GM10266 (cell line): ENCODE results near the gene MSI2.

Experiments used
- DNase-seq: peaks from one replicate; pipeline ENCODE4 v3.0.0; 2012; ENCODE audit errors: extremely low spot score
- TF ChIP-seq, protein P1 (sequence below): IDR thresholded peaks from 2 replicates; pipeline ENCODE4 v1.5.1; 2012; ENCODE audit warnings: mild to moderate bottlenecking, low read depth; ENCODE audit not compliant: control insufficient read depth, insufficient read depth; ENCODE audit errors: missing control alignments

MSI2 gene

GRCh38 chr17:57256708-57257112 lies 387 bp downstream of the MSI2 start:
- TF ChIP-seq, protein P1, sequence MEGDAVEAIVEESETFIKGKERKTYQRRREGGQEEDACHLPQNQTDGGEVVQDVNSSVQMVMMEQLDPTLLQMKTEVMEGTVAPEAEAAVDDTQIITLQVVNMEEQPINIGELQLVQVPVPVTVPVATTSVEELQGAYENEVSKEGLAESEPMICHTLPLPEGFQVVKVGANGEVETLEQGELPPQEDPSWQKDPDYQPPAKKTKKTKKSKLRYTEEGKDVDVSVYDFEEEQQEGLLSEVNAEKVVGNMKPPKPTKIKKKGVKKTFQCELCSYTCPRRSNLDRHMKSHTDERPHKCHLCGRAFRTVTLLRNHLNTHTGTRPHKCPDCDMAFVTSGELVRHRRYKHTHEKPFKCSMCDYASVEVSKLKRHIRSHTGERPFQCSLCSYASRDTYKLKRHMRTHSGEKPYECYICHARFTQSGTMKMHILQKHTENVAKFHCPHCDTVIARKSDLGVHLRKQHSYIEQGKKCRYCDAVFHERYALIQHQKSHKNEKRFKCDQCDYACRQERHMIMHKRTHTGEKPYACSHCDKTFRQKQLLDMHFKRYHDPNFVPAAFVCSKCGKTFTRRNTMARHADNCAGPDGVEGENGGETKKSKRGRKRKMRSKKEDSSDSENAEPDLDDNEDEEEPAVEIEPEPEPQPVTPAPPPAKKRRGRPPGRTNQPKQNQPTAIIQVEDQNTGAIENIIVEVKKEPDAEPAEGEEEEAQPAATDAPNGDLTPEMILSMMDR: no peak
- no peak for DNase-seq

DNA sequence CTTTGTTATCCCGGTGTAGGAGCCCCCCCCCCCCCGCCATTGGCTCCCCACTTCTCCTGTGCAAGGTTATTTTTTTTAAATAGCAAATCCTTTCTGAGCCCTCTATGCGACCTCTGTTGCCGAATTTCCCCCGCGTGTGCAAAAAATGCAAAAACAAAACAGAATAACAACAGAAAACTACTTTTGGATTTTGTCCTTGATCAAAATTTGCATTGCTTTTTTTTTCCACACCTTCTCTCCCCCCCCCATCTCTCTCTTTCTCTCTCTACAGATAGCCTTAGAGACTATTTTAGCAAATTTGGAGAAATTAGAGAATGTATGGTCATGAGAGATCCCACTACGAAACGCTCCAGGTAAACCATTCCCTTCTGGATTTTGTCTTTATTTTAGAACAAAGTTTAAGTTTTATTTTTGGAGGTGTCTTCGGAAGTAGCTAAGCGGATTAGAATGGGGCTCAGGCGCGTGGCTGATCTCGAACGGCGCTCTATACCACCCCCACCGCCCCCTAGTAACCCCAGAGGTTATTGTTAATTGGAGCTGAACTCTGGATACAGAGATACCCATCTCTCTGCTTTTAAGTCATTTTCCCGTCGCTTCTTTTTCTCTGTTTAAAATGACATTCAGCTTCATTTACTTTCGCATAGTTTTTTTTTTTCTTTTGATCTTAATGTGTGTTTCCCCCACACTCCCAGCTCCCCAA lies 1.0 kb downstream of the MSI2 start:
- no peak for DNase-seq
- TF ChIP-seq, protein P1: no peak

- TF ChIP-seq, protein P1: no peak
- DNase-seq: no peak
Observed at GRCh38 chr17:57257895-57258851, 1.9 kb downstream of the MSI2 start.

GRCh38 chr17:57259306-57259705 lies 3.0 kb downstream of the MSI2 start:
- TF ChIP-seq, protein P1: no peak
- no peak for DNase-seq

GRCh38 chr17:57259817-57260216 lies 3.5 kb downstream of the MSI2 start:
- no peak for DNase-seq
- TF ChIP-seq, protein P1: no peak

- no peak for DNase-seq
Observed at GRCh38 chr17:57260325-57261083, 4.2 kb downstream of the MSI2 start.

More at GRCh38 chr17:57260325-57261083, 4.2 kb downstream of the MSI2 start:
- TF ChIP-seq, protein P1: no peak
